Uterus (tissue), 2 donors: ENCODE measurements around the gene HHLA2.

Source experiments
- POLR2A ChIP-seq, 2 donors: fragments of 450-650 bp; IDR thresholded peaks; one replicate each; pipeline ENCODE4 v1.6.1; 2016; ENCODE audit warnings: antibody characterized with exemption in 2 of 2, mild to moderate bottlenecking in 1 of 2, moderate library complexity in 1 of 2
- TF ChIP-seq, protein P1 (sequence below), 4 experiments: fragments of 200-600 bp in 2 of 4; fragments of 450-650 bp in 2 of 4; sonication (generic) in 2 of 4; IDR thresholded peaks; one replicate each; pipeline ENCODE4 v1.5.1; 2016 to 2019; ENCODE audit warnings: antibody characterized with exemption in 4 of 4, mild to moderate bottlenecking in 2 of 4, moderate library complexity in 1 of 4

DNA sequence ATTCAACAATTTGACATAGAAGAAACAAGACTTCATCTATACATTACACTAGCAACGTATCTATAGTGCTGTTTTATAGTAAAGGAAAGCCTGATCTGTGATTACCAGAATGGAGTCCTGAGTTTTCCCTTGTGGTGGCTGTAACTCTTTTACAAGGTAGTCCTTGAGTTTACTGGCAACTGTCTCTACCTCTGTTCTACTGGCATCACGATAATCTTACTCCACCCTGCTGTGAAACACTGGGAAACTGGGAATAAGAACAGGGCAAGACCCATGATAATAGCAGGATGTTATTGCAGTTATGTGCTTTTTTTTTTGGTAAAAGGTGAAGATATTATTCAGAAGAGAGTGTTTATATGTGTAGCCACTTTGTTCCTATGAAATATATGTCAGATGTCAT, 12.4 kb upstream of the HHLA2 start:
- no peak for TF ChIP-seq POLR2A (IDR thresholded peaks at IDR 0.05)
- TF ChIP-seq, protein P1, sequence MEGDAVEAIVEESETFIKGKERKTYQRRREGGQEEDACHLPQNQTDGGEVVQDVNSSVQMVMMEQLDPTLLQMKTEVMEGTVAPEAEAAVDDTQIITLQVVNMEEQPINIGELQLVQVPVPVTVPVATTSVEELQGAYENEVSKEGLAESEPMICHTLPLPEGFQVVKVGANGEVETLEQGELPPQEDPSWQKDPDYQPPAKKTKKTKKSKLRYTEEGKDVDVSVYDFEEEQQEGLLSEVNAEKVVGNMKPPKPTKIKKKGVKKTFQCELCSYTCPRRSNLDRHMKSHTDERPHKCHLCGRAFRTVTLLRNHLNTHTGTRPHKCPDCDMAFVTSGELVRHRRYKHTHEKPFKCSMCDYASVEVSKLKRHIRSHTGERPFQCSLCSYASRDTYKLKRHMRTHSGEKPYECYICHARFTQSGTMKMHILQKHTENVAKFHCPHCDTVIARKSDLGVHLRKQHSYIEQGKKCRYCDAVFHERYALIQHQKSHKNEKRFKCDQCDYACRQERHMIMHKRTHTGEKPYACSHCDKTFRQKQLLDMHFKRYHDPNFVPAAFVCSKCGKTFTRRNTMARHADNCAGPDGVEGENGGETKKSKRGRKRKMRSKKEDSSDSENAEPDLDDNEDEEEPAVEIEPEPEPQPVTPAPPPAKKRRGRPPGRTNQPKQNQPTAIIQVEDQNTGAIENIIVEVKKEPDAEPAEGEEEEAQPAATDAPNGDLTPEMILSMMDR (IDR thresholded peaks at IDR 0.05): no peak
